Measurements from ENCODE around the gene USP32. TPM values are rescaled to one million over a fixed set of nuclear protein-coding genes. Genes with fewer than 3 reads are reported as not detected.

Gene USP32
- polyA plus RNA-seq, 3 donors, result 10.1 to 26.6 (median 16.6) TPM

DNA sequence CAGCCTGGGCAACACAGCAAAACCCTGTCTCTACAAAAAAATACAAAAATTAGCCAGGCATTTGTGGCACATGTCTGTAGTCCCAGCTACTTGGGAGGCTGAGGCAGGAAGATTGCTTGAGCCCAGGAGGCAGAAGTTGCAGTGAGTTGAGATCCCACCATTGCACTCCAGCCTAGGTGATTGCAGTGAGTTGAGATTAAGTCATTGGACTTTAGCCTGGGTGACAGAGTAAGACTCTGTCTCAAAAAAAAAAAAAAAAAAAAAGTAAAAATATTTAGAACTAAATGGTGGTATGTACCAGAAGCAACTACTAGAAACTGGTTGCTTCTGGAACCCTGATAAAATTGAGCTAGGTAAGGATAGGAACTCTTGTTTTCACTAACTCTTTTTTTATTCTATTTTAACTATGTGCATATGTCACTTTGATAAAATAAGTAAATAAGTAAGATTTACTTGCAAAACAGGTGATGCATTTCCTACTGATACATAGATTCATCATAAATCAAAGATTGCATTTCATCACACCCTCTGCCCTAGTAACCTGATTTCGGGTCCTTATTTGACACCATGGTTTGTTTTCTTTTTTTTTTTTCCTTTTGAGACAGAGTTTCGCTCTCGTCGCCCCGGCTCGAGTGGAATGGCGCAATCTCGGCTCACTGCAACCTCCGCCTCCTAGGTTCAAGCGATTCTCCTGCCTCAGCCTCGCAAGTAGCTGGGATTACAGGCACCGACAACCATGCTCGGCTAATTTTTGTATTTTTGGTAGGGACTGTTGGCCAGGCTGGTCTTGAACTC is 66.0 kb downstream of the USP32 start:
- Histone ChIP-seq H3K4me1 (ENCODE audit: control insufficient read depth in 1 of 2, insufficient read depth in 2 of 2, low read length in 2 of 2) (peaks cover 0 to 3% of the 10 kb centered on the region in 2 donors), H3K4me2 (replicated peaks; ENCODE audit: extremely low read depth, low read length, poor library complexity, severe bottlenecking) (no peak overlapping the region), H3K79me2 (ENCODE audit: insufficient read depth, low read length) (peaks cover 92% of the 10 kb centered on the region), H3K9ac (ENCODE audit: insufficient read depth, low read length, poor library complexity, severe bottlenecking) (no peak overlapping the region), H3K27ac (ENCODE audit: low read depth in 1 of 2, low read length in 2 of 2) (peak overlapping the region in 1 of 2 donors; percentile 38), H2AFZ (ENCODE audit: insufficient read depth, low read depth, low read length, poor library complexity, severe bottlenecking) (no peak overlapping the region), H3K4me3 (replicated peaks in 1 of 3; ENCODE audit: low read depth in 2 of 3, low read length in 3 of 3) (no peak overlapping the region), H3K9me3 (replicated peaks in 1 of 2; ENCODE audit: control insufficient read depth in 1 of 2, insufficient read depth in 1 of 2, low read length in 2 of 2) (peaks cover 0 to 2% of the 10 kb centered on the region in 2 donors), H3K27me3 (ENCODE audit: control insufficient read depth in 2 of 2, insufficient read depth in 2 of 2, low read length in 2 of 2) (no peaks in the 10 kb centered on the region), H3K36me3 (replicated peaks in 1 of 2; ENCODE audit: control insufficient read depth in 1 of 2, insufficient read depth in 2 of 2, low read length in 2 of 2) (peaks cover 2 to 22% of the 10 kb centered on the region in 2 donors), H4K20me1 (ENCODE audit: insufficient read depth, low read length) (peaks cover 94% of the 10 kb centered on the region)
- no peaks in the 10 kb centered on the region for H3K27me3 Mint-ChIP-seq (ENCODE audit: low read depth in 3 of 3)
- TF ChIP-seq, protein P1, sequence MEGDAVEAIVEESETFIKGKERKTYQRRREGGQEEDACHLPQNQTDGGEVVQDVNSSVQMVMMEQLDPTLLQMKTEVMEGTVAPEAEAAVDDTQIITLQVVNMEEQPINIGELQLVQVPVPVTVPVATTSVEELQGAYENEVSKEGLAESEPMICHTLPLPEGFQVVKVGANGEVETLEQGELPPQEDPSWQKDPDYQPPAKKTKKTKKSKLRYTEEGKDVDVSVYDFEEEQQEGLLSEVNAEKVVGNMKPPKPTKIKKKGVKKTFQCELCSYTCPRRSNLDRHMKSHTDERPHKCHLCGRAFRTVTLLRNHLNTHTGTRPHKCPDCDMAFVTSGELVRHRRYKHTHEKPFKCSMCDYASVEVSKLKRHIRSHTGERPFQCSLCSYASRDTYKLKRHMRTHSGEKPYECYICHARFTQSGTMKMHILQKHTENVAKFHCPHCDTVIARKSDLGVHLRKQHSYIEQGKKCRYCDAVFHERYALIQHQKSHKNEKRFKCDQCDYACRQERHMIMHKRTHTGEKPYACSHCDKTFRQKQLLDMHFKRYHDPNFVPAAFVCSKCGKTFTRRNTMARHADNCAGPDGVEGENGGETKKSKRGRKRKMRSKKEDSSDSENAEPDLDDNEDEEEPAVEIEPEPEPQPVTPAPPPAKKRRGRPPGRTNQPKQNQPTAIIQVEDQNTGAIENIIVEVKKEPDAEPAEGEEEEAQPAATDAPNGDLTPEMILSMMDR (IDR thresholded peaks at IDR 0.05), result no peak
- peaks cover 19% of the 10 kb centered on the region for H3K4me1 Mint-ChIP-seq
- no peak overlapping the region for H3K4me3 Mint-ChIP-seq
- WGBS (ENCODE audit: insufficient coverage), result 79% methylated on average over 3 of the region's 13 CpGs
- H3K27ac Mint-ChIP-seq, result peak overlapping the region in 6 of 7 donors; percentile 37 to 78 (median 60)
- H3K36me3 Mint-ChIP-seq, result peaks cover 20 to 39% of the 10 kb centered on the region in 2 donors
- H3K9me3 Mint-ChIP-seq, result peaks cover 0 to 3% (median 0%) of the 10 kb centered on the region in 7 donors
- DNase-seq, result no peak
- intact Hi-C loops (cut with micrococcal nuclease), result no loop called here

GRCh38 chr17:60323754-60324153 is 68.2 kb downstream of the USP32 start:
- intact Hi-C loops (cut with micrococcal nuclease), result no loop called here
- no peak for DNase-seq
- TF ChIP-seq, protein P1 (IDR thresholded peaks at IDR 0.05), result no peak
- Mint-ChIP-seq H3K27ac (peak overlapping the region in 3 of 7 donors; percentile 64 to 79 (median 76)), H3K4me1 (peaks cover 21% of the 10 kb centered on the region), H3K27me3 (ENCODE audit: low read depth in 3 of 3) (peaks cover 0 to 2% (median 0%) of the 10 kb centered on the region in 3 donors), H3K36me3 (peaks cover 13 to 26% of the 10 kb centered on the region in 2 donors), H3K4me3 (no peak overlapping the region), H3K9me3 (peaks cover 0 to 3% (median 0%) of the 10 kb centered on the region in 7 donors)
- H4K20me1 ChIP-seq (ENCODE audit: insufficient read depth, low read length), result peaks cover 97% of the 10 kb centered on the region
- no peak overlapping the region for H3K4me3 ChIP-seq (replicated peaks in 1 of 3; ENCODE audit: low read depth in 2 of 3, low read length in 3 of 3)
- H3K27ac ChIP-seq (ENCODE audit: low read depth in 1 of 2, low read length in 2 of 2), result peak overlapping the region in 1 of 2 donors; percentile 28
- H3K79me2 ChIP-seq (ENCODE audit: insufficient read depth, low read length), result peaks cover 94% of the 10 kb centered on the region
- peaks cover 0 to 3% of the 10 kb centered on the region in 2 donors for H3K4me1 ChIP-seq (ENCODE audit: control insufficient read depth in 1 of 2, insufficient read depth in 2 of 2, low read length in 2 of 2)
- H3K9me3 ChIP-seq (replicated peaks in 1 of 2; ENCODE audit: control insufficient read depth in 1 of 2, insufficient read depth in 1 of 2, low read length in 2 of 2), result peaks cover 0 to under 1% of the 10 kb centered on the region in 2 donors
- H3K9ac ChIP-seq (ENCODE audit: insufficient read depth, low read length, poor library complexity, severe bottlenecking), result no peak overlapping the region
- no peak overlapping the region for H2AFZ ChIP-seq (ENCODE audit: insufficient read depth, low read depth, low read length, poor library complexity, severe bottlenecking)
- H3K27me3 ChIP-seq (ENCODE audit: control insufficient read depth in 2 of 2, insufficient read depth in 2 of 2, low read length in 2 of 2), result no peaks in the 10 kb centered on the region
- no peak overlapping the region for H3K4me2 ChIP-seq (replicated peaks; ENCODE audit: extremely low read depth, low read length, poor library complexity, severe bottlenecking)
- peaks cover 1 to 12% of the 10 kb centered on the region in 2 donors for H3K36me3 ChIP-seq (replicated peaks in 1 of 2; ENCODE audit: control insufficient read depth in 1 of 2, insufficient read depth in 2 of 2, low read length in 2 of 2)
- no CpG with 5 or more reads among the region's 1 CpG for WGBS (ENCODE audit: insufficient coverage)

Measured in CD14-positive monocyte (primary cell).